HEK293 (cell line): ENCODE data around the gene SEMA4D.

ENCODE experiments used
- CTCF ChIA-PET: fragments of 350-600 bp; formaldehyde crosslinking; extraction: SDS; loops from one replicate; lab custom pipeline; 2021; ENCODE audit warnings: antibody characterized with exemption; lab: Yijun Ruan, JAX
- POLR2A ChIA-PET: fragments of 300-600 bp; formaldehyde crosslinking; extraction: SDS; loops from one replicate; lab custom pipeline; 2020; ENCODE audit warnings: antibody characterized with exemption, inconsistent platforms; lab: Yijun Ruan, JAX
- H3K27ac ChIP-seq: fragments of 200-500 bp; sonication (Bioruptor generic); 2 replicates; pipeline ENCODE4 v1.5.1; 2014; ENCODE audit warnings: low read depth, low read length, control low read depth, inconsistent platforms; ENCODE audit errors: extremely low read depth
- H3K36me3 ChIP-seq, 2 experiments: fragments of 200-500 bp in 1 of 2; sonication (Bioruptor generic) in 1 of 2; 1 replicate in 1 of 2; 2 replicates in 1 of 2; pipeline ENCODE4 v1.5.1; 2014 to 2017; ENCODE audit warnings: inconsistent platforms in 2 of 2, low read length in 2 of 2; ENCODE audit not compliant: control insufficient read depth in 2 of 2, insufficient read depth in 1 of 2
- H3K4me1 ChIP-seq: fragments of 200-500 bp; sonication (Bioruptor generic); 2 replicates; pipeline ENCODE4 v1.5.1; 2014; ENCODE audit warnings: mild to moderate bottlenecking, low read length, inconsistent platforms; ENCODE audit not compliant: control insufficient read depth, insufficient read depth
- H3K4me3 ChIP-seq: 2 replicates; pipeline ENCODE4 v1.5.1; 2011; ENCODE audit warnings: low read depth, mild to moderate bottlenecking, control low read depth, low read length, moderate library complexity
- H3K9me3 ChIP-seq: fragments of 200-500 bp; sonication (Bioruptor generic); 2 replicates; pipeline ENCODE4 v1.5.1; 2014; ENCODE audit warnings: low read depth, low read length, inconsistent platforms; ENCODE audit not compliant: control insufficient read depth, insufficient read depth
- HOXC10 ChIP-seq: sonication (generic); formaldehyde crosslinking; IDR thresholded peaks from 2 replicates; pipeline ENCODE4 v1.8.1; 2023; ENCODE audit warnings: mild to moderate bottlenecking, missing genetic modification reagents
- OSR2 ChIP-seq: fragments of 450-650 bp; formaldehyde crosslinking; IDR thresholded peaks from 2 replicates; pipeline ENCODE4 v1.5.1; 2016; ENCODE audit warnings: missing biosample characterization, missing genetic modification characterization
- OVOL3 ChIP-seq: fragments of 450-650 bp; formaldehyde crosslinking; IDR thresholded peaks from 2 replicates; pipeline ENCODE4 v1.5.1; 2016; ENCODE audit warnings: missing biosample characterization, missing genetic modification characterization
- REPIN1 ChIP-seq: fragments of 450-650 bp; formaldehyde crosslinking; IDR thresholded peaks from 2 replicates; pipeline ENCODE4 v1.5.1; 2017; ENCODE audit warnings: missing biosample characterization, missing genetic modification characterization, low read depth
- ZBTB6 ChIP-seq: fragments of 450-650 bp; formaldehyde crosslinking; IDR thresholded peaks from 2 replicates; pipeline ENCODE4 v1.5.1; 2017; ENCODE audit warnings: missing biosample characterization, missing genetic modification characterization
- ZNF121 ChIP-seq: fragments of 450-650 bp; formaldehyde crosslinking; IDR thresholded peaks from 2 replicates; pipeline ENCODE4 v1.5.1; 2016; ENCODE audit warnings: missing biosample characterization, missing genetic modification characterization
- ZNF148 ChIP-seq: fragments of 450-650 bp; formaldehyde crosslinking; IDR thresholded peaks from 2 replicates; pipeline ENCODE4 v1.5.0; 2017; ENCODE audit warnings: missing biosample characterization, missing genetic modification characterization, borderline replicate concordance
- ZNF221 ChIP-seq: fragments of 450-650 bp; formaldehyde crosslinking; IDR thresholded peaks from 2 replicates; pipeline ENCODE4 v1.5.1; 2017; ENCODE audit warnings: missing biosample characterization, missing genetic modification characterization, borderline replicate concordance
- ZNF518A ChIP-seq: fragments of 450-650 bp; formaldehyde crosslinking; conservative IDR thresholded peaks from 2 replicates; pipeline ENCODE4 v1.5.1; 2016; ENCODE audit warnings: low read depth, missing biosample characterization, missing genetic modification characterization
- ZNF529 ChIP-seq: fragments of 450-650 bp; formaldehyde crosslinking; IDR thresholded peaks from 2 replicates; pipeline ENCODE4 v1.5.1; 2017; ENCODE audit warnings: missing genetic modification characterization, missing biosample characterization; ENCODE audit not compliant: insufficient replicate concordance
- TF ChIP-seq, protein P1 (sequence below): fragments of 450-650 bp; formaldehyde crosslinking; conservative IDR thresholded peaks from 2 replicates; pipeline ENCODE4 v1.5.1; 2016; ENCODE audit warnings: low read depth, missing biosample characterization, missing genetic modification characterization
- TF ChIP-seq, protein P2 (sequence below): fragments of 450-650 bp; IDR thresholded peaks from 2 replicates; pipeline ENCODE4 v1.5.1; 2018; ENCODE audit warnings: missing biosample characterization, missing genetic modification characterization

The SEMA4D gene

GRCh38 chr9:89414670-89415324 lies 83.1 kb downstream of the SEMA4D start (continued):
- TF ChIP-seq ZNF518A (tag by site-specific recombination): no peak
- TF ChIP-seq ZBTB6 (tag by site-specific recombination): no peak
- TF ChIP-seq ZNF121 (tag by site-specific recombination): no peak
- no peak for TF ChIP-seq OSR2 (tag by site-specific recombination)
- no peak for TF ChIP-seq ZNF148 (tag by site-specific recombination)
- no peak for TF ChIP-seq REPIN1 (tag by site-specific recombination)
- no peak for TF ChIP-seq HOXC10 (CRISPR knock-in tag)
- TF ChIP-seq ZNF529 (tag by site-specific recombination): no peak
- no peak for TF ChIP-seq ZNF221 (tag by site-specific recombination)
- TF ChIP-seq, protein P1, sequence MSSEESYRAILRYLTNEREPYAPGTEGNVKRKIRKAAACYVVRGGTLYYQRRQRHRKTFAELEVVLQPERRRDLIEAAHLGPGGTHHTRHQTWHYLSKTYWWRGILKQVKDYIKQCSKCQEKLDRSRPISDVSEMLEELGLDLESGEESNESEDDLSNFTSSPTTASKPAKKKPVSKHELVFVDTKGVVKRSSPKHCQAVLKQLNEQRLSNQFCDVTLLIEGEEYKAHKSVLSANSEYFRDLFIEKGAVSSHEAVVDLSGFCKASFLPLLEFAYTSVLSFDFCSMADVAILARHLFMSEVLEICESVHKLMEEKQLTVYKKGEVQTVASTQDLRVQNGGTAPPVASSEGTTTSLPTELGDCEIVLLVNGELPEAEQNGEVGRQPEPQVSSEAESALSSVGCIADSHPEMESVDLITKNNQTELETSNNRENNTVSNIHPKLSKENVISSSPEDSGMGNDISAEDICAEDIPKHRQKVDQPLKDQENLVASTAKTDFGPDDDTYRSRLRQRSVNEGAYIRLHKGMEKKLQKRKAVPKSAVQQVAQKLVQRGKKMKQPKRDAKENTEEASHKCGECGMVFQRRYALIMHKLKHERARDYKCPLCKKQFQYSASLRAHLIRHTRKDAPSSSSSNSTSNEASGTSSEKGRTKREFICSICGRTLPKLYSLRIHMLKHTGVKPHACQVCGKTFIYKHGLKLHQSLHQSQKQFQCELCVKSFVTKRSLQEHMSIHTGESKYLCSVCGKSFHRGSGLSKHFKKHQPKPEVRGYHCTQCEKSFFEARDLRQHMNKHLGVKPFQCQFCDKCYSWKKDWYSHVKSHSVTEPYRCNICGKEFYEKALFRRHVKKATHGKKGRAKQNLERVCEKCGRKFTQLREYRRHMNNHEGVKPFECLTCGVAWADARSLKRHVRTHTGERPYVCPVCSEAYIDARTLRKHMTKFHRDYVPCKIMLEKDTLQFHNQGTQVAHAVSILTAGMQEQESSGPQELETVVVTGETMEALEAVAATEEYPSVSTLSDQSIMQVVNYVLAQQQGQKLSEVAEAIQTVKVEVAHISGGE: no peak
- TF ChIP-seq OVOL3 (tag by site-specific recombination): no peak

- ChIA-PET CTCF (no interaction called here), POLR2A (no interaction called here)
- H3K36me3 ChIP-seq: peaks cover 0 to 10% of the 10 kb centered on the region in 2 experiments; a peak in 1 of 3 replicates
- TF ChIP-seq, protein P2, sequence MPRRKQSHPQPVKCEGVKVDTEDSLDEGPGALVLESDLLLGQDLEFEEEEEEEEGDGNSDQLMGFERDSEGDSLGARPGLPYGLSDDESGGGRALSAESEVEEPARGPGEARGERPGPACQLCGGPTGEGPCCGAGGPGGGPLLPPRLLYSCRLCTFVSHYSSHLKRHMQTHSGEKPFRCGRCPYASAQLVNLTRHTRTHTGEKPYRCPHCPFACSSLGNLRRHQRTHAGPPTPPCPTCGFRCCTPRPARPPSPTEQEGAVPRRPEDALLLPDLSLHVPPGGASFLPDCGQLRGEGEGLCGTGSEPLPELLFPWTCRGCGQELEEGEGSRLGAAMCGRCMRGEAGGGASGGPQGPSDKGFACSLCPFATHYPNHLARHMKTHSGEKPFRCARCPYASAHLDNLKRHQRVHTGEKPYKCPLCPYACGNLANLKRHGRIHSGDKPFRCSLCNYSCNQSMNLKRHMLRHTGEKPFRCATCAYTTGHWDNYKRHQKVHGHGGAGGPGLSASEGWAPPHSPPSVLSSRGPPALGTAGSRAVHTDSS (tag by site-specific recombination): no peak
- no peaks in the 10 kb centered on the region for H3K4me1 ChIP-seq
- no peak overlapping the region for H3K4me3 ChIP-seq
- no peaks in the 10 kb centered on the region for H3K9me3 ChIP-seq
- H3K27ac ChIP-seq: no peak overlapping the region
These were observed 83.8 kb downstream of the SEMA4D start for GRCh38 chr9:89413963-89414638.
